Measurements from ENCODE around the gene AARS1. TPM values are rescaled to one million over a fixed set of nuclear protein-coding genes. Genes with fewer than 3 reads are reported as not detected.

The AARS1 gene
- total RNA-seq, 4 donors from 2014 or later = 47.9 to 114 (median 64.0) TPM

DNA sequence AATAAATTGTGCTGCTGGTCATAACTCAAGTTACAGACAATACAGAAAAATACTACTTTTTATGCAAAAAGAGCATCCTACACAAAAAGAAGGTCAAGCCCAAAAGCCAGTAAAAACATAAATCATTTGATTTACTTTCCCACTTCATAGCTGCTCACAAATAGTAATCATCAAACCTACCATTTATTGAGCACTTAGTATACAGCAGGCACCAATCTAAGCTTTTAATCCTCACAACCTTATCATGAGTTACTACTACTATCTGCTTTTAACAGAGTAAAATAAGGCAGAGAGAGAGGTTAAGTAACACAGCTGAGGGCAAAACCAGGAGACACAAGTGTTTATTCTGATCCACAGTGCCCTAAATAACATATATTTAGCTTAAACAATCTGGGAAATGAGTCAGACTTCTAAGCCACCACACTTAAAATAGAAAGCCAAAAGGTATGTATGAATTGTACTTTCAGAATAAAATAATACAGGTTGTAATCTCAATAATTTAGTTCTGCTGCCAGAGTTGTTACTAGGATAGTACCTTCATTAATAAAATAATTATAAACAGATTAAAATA lies 1.7 kb upstream of the AARS1 start:
- TF ChIP-seq, protein P1, sequence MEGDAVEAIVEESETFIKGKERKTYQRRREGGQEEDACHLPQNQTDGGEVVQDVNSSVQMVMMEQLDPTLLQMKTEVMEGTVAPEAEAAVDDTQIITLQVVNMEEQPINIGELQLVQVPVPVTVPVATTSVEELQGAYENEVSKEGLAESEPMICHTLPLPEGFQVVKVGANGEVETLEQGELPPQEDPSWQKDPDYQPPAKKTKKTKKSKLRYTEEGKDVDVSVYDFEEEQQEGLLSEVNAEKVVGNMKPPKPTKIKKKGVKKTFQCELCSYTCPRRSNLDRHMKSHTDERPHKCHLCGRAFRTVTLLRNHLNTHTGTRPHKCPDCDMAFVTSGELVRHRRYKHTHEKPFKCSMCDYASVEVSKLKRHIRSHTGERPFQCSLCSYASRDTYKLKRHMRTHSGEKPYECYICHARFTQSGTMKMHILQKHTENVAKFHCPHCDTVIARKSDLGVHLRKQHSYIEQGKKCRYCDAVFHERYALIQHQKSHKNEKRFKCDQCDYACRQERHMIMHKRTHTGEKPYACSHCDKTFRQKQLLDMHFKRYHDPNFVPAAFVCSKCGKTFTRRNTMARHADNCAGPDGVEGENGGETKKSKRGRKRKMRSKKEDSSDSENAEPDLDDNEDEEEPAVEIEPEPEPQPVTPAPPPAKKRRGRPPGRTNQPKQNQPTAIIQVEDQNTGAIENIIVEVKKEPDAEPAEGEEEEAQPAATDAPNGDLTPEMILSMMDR (IDR thresholded peaks at IDR 0.05; ENCODE audit: low read depth) = no peak

DNA sequence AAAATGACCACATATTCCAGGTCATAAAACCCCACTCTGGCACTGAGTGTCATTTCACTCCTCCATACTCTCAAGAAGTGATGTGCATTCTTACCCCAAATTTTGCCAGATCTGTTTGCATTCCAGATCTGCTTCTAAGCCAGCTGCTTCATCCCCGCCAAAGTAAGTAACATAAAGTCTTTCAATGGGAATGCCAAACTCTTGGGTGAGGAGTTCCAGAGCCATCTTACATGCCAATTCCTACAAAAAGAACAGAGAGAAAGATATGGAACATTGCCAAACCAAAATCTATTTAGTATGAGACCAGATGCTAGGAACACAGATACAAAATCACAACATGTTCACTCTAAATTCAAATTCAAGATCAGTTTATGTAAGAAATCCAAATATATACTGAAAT lies 12.9 kb downstream of the AARS1 start:
- TF ChIP-seq, protein P1 (IDR thresholded peaks at IDR 0.05; ENCODE audit: low read depth) = no peak

DNA sequence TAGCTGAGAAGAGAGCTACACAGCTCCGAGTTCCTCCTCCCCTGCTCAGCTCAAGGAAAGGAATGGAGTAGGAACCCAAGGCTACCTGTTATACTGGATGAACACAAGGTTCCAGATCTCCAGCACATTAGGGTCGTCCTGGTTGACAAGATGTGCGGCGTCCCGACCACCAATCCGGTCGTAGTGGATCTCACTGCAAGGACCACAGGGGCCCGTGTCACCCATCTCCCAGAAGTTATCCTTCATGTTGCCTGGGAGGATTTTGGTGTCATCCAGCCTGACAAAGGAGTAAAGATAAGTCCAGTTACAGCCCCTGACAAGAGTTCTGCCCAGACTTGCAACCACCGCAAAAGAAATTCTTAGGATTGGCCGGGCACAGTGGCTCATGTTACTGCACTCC lies 17.6 kb downstream of the AARS1 start:
- TF ChIP-seq, protein P1 (IDR thresholded peaks at IDR 0.05; ENCODE audit: low read depth) = no peak

DNA sequence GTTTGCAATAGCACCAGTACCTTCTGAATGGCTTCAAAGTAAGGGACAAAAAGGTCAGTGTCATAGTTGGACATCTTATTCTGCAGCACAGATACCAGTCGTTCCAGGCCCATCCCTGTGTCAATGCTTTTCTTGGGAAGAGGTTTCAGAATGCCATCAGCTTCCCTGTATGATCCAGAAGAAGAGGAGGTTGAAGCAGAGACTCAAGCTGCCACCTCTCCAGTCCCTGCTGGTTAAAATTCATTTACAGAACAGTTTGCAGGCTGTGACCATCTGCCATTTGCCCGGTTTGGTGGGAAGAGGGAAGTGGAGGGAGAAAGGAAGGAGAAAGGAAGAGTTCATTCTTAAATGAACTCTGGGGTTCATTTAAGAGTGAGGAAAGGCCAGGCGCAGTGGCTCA lies 19.1 kb downstream of the AARS1 start:
- TF ChIP-seq, protein P1 (IDR thresholded peaks at IDR 0.05; ENCODE audit: low read depth) = no peak

DNA sequence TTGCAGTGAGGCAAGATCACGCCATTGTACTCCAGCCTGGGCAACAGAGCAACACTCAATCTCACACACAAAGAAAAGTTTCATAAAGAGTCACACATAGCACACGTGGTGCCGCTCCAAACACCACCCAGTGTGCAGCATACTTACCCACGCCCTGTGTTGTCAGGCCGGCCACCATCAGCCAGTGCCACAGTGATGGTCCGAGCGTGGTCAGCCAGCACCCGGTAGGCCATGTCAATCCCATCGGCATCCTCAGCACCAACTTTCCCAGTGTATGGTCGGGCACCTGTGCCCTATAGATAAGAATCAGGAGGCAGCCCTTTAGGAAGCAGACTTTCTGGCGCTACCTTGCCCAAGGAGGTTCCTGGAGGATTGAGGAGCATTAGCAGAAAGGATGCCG lies 19.8 kb downstream of the AARS1 start:
- TF ChIP-seq, protein P1 (IDR thresholded peaks at IDR 0.05; ENCODE audit: low read depth) = no peak

DNA sequence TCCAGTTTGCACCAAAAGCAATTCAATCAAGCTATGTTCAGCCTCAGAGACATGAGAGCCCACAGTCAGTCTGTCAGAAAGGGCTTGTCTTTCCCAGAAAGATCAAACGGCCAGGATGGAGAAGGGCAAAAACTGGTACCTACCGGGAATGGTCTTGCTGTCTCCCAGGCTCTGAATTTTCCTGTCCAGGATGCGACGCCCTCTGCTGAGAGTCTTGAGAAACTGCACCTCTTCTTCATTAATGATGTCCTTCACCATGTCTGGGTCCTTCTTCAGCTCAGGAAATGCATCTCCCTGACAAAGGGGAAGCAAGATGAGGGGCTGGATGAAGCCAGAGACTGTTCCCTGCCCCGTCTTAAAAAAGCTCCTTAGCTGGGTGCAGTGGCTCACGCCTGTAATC lies 21.8 kb downstream of the AARS1 start:
- TF ChIP-seq, protein P1 (IDR thresholded peaks at IDR 0.05; ENCODE audit: low read depth) = no peak

DNA sequence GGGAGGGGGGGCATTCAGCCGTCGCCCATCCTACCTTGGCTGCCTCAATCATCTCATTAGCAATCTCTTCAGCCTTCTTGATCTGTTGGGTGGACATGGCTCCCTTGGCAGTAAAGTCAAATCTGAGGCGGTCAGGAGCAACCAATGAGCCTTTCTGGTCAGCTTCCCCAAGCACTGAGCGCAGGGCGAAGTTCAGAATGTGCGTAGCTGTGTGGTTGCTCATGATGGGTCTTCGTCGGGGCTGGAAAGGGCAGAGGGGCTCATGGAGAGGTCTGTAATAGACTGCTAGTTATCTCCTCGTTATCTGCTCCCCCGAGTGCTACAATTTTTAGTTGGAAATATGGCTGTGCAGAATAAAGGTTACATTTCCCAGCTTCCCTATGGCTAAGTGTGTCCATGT lies 30.4 kb downstream of the AARS1 start:
- TF ChIP-seq, protein P1 (IDR thresholded peaks at IDR 0.05; ENCODE audit: low read depth) = no peak
